Fibroblast of lung (primary cell): Measurements from ENCODE around the gene NUP93. TPM values are rescaled to one million over a fixed set of nuclear protein-coding genes. Genes with fewer than 3 reads are reported as not detected.

Experiments
- DNase-seq, 2 donors: peaks; one replicate each; pipeline versions ENCODE4 v3.0.0 to v3.0.0-alpha.2; 2010; ENCODE audit warnings: low read depth in 2 of 2
- H2AFZ ChIP-seq: 2 replicates; pipeline ENCODE4 v1.5.1; 2012; ENCODE audit warnings: low read length, control low read depth, inconsistent platforms
- H3K27ac ChIP-seq: 2 replicates; pipeline ENCODE4 v1.5.1; 2011; ENCODE audit warnings: low read length, control low read depth; ENCODE audit not compliant: insufficient read depth
- H3K27me3 ChIP-seq: 2 replicates; pipeline ENCODE4 v1.5.1; 2011; ENCODE audit warnings: mild to moderate bottlenecking, low read length; ENCODE audit not compliant: control insufficient read depth, insufficient read depth
- H3K36me3 ChIP-seq: 2 replicates; pipeline ENCODE4 v1.5.1; 2011; ENCODE audit warnings: low read length; ENCODE audit not compliant: control insufficient read depth, insufficient read depth
- H3K4me1 ChIP-seq: 2 replicates; pipeline ENCODE4 v1.5.1; 2011; ENCODE audit warnings: low read length; ENCODE audit not compliant: control insufficient read depth, insufficient read depth; ENCODE audit errors: extremely low read depth
- H3K4me2 ChIP-seq: 2 replicates; pipeline ENCODE4 v1.5.1; 2011; ENCODE audit warnings: low read length, control low read depth; ENCODE audit not compliant: insufficient read depth; ENCODE audit errors: extremely low read depth
- H3K4me3 ChIP-seq, 4 experiments: fragments of 200-600 bp in 1 of 4; sonication (generic) in 1 of 4; replicated peaks in 1 of 4; 2 replicates each; pipeline ENCODE4 v1.5.1; 2011 to 2016; ENCODE audit warnings: low read length in 4 of 4, low read depth in 3 of 4, mild to moderate bottlenecking in 3 of 4, control low read depth in 2 of 4, inconsistent platforms in 1 of 4, mixed read lengths in 1 of 4; ENCODE audit not compliant: insufficient read depth in 1 of 4; ENCODE audit errors: control extremely low read depth in 1 of 4
- H3K79me2 ChIP-seq: 2 replicates; pipeline ENCODE4 v1.5.1; 2012; ENCODE audit warnings: mild to moderate bottlenecking, low read length, inconsistent platforms; ENCODE audit not compliant: control insufficient read depth, insufficient read depth
- H3K9ac ChIP-seq: 2 replicates; pipeline ENCODE4 v1.5.1; 2011; ENCODE audit warnings: mild to moderate bottlenecking, low read length, control low read depth; ENCODE audit not compliant: insufficient read depth
- H3K9me3 ChIP-seq: 2 replicates; pipeline ENCODE4 v1.5.1; 2012; ENCODE audit warnings: low read depth, low read length; ENCODE audit not compliant: control insufficient read depth, insufficient read depth
- H4K20me1 ChIP-seq: 2 replicates; pipeline ENCODE4 v1.5.1; 2011; ENCODE audit warnings: low read length; ENCODE audit not compliant: control insufficient read depth, insufficient read depth; ENCODE audit errors: extremely low read depth
- EZH2 ChIP-seq: IDR thresholded peaks from 2 replicates; pipeline ENCODE4 v1.5.1; 2012; ENCODE audit warnings: low read length, control low read depth, mild to moderate bottlenecking; ENCODE audit errors: missing control alignments
- polyA plus RNA-seq, 2 donors: library from polyadenylated mRNA; depleted of rRNA in 1 of 2; stranded (reverse) in 1 of 2; unstranded in 1 of 2; fragments of >200 nt; gene quantifications; 2 replicates each; pipeline ENCODE4 v1.2.1, GENCODE V29; 2011 to 2012; ENCODE audit warnings: missing spikeins in 1 of 2
- total RNA-seq: library from RNA; depleted of rRNA; stranded (reverse); fragments of >200 nt; gene quantifications from 2 replicates; pipeline ENCODE4 v1.2.1, GENCODE V29; 2014
- TF ChIP-seq, protein P1 (sequence below), 2 donors: IDR thresholded peaks in 1 of 2; conservative IDR thresholded peaks in 1 of 2; 1 replicate in 1 of 2; 2 replicates in 1 of 2; pipeline ENCODE4 v1.5.1; 2011 to 2012; ENCODE audit warnings: low read length in 2 of 2, control low read depth in 1 of 2, inconsistent platforms in 1 of 2, low read depth in 1 of 2, mild to moderate bottlenecking in 1 of 2

Gene NUP93
- total and polyA plus RNA-seq, 2 donors (not counting 1 experiment from before 2014, with no cell fraction given), result 37.6 to 42.9 TPM

GRCh38 chr16:56878282-56878854 lies 148.4 kb downstream of the NUP93 start:
- H3K27me3 ChIP-seq, result no peaks in the 10 kb centered on the region
- TF ChIP-seq, protein P1, sequence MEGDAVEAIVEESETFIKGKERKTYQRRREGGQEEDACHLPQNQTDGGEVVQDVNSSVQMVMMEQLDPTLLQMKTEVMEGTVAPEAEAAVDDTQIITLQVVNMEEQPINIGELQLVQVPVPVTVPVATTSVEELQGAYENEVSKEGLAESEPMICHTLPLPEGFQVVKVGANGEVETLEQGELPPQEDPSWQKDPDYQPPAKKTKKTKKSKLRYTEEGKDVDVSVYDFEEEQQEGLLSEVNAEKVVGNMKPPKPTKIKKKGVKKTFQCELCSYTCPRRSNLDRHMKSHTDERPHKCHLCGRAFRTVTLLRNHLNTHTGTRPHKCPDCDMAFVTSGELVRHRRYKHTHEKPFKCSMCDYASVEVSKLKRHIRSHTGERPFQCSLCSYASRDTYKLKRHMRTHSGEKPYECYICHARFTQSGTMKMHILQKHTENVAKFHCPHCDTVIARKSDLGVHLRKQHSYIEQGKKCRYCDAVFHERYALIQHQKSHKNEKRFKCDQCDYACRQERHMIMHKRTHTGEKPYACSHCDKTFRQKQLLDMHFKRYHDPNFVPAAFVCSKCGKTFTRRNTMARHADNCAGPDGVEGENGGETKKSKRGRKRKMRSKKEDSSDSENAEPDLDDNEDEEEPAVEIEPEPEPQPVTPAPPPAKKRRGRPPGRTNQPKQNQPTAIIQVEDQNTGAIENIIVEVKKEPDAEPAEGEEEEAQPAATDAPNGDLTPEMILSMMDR (conservative IDR thresholded peaks at IDR 0.05 in 1 of 2, IDR thresholded peaks at IDR 0.05 in 1 of 2; ENCODE audit: low read depth in 1 of 2, low read length in 2 of 2), result no peak
- no peak for TF ChIP-seq EZH2
- H3K27ac ChIP-seq, result no peak overlapping the region
- H3K79me2 ChIP-seq, result no peaks in the 10 kb centered on the region
- H3K4me1 ChIP-seq, result no peaks in the 10 kb centered on the region
- no peaks in the 10 kb centered on the region for H3K36me3 ChIP-seq
- H3K9ac ChIP-seq, result no peak overlapping the region
- H3K4me3 ChIP-seq, result no peak overlapping the region
- DNase-seq, result no peak
- no peaks in the 10 kb centered on the region for H4K20me1 ChIP-seq
- H3K4me2 ChIP-seq, result no peak overlapping the region
- H3K9me3 ChIP-seq, result no peaks in the 10 kb centered on the region
- H2AFZ ChIP-seq, result no peak overlapping the region

DNA sequence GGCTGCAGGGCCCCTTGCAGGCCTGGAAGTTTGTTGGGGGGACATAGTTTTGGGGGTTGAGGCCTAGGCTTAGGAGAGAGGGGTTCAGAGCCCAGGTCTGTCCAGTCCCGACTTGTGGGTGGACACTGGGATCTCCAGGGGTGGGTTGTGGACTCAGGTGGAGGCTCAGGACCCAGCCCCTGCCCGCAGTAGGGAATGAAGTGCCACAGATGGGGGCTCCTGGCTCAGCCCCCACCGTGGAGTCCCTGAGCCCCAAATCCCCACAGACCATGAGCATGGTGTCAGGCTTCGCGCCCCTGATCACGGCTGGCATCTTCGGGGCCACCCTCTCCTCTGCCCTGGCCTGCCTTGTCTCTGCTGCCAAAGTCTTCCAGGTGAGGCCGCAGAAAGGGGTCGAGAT lies 149.3 kb downstream of the NUP93 start:
- Histone ChIP-seq H4K20me1 (no peaks in the 10 kb centered on the region), H3K4me2 (no peak overlapping the region), H3K9ac (no peak overlapping the region), H3K4me3 (no peak overlapping the region), H3K9me3 (no peaks in the 10 kb centered on the region), H2AFZ (no peak overlapping the region), H3K27me3 (no peaks in the 10 kb centered on the region), H3K27ac (no peak overlapping the region), H3K79me2 (no peaks in the 10 kb centered on the region), H3K4me1 (no peaks in the 10 kb centered on the region), H3K36me3 (no peaks in the 10 kb centered on the region)
- no peak for TF ChIP-seq EZH2
- TF ChIP-seq, protein P1 (conservative IDR thresholded peaks at IDR 0.05 in 1 of 2, IDR thresholded peaks at IDR 0.05 in 1 of 2; ENCODE audit: low read depth in 1 of 2, low read length in 2 of 2), result no peak
- DNase-seq, result no peak

GRCh38 chr16:56880176-56880575 lies 150.2 kb downstream of the NUP93 start:
- Histone ChIP-seq H3K4me2 (no peak overlapping the region), H3K27me3 (no peaks in the 10 kb centered on the region), H4K20me1 (no peaks in the 10 kb centered on the region), H2AFZ (no peak overlapping the region), H3K4me1 (no peaks in the 10 kb centered on the region), H3K36me3 (no peaks in the 10 kb centered on the region), H3K79me2 (no peaks in the 10 kb centered on the region), H3K27ac (no peak overlapping the region), H3K4me3 (no peak overlapping the region), H3K9me3 (no peaks in the 10 kb centered on the region), H3K9ac (no peak overlapping the region)
- no peak for DNase-seq
- no peak for TF ChIP-seq EZH2
- TF ChIP-seq, protein P1 (conservative IDR thresholded peaks at IDR 0.05 in 1 of 2, IDR thresholded peaks at IDR 0.05 in 1 of 2; ENCODE audit: low read depth in 1 of 2, low read length in 2 of 2), result no peak
